Endothelial cell of umbilical vein (primary cell): ENCODE data around the gene ORM2.

Experiments
- CTCF ChIP-seq, 2 donors: IDR thresholded peaks; 1 replicate in 1 of 2; 2 replicates in 1 of 2; pipeline ENCODE4 v1.5.1; 2011; ENCODE audit warnings: low read length in 2 of 2, mild to moderate bottlenecking in 2 of 2, moderate library complexity in 2 of 2, control low read depth in 1 of 2, inconsistent platforms in 1 of 2, low read depth in 1 of 2; ENCODE audit not compliant: insufficient read depth in 1 of 2; ENCODE audit errors: extremely low read depth in 1 of 2
- EZH2 ChIP-seq: IDR thresholded peaks from 2 replicates; pipeline ENCODE4 v1.6.1; 2012; ENCODE audit warnings: borderline replicate concordance, low read depth, mild to moderate bottlenecking, moderate library complexity, low read length, inconsistent platforms; ENCODE audit not compliant: severe bottlenecking
- JUN ChIP-seq: IDR thresholded peaks from 2 replicates; pipeline ENCODE4 v1.6.1; 2011; ENCODE audit warnings: borderline replicate concordance, low read depth; ENCODE audit not compliant: insufficient read length, insufficient read depth
- MAX ChIP-seq: IDR thresholded peaks from 2 replicates; pipeline ENCODE4 v1.6.1; 2011; ENCODE audit not compliant: insufficient read depth, insufficient read length
- POLR2A ChIP-seq: IDR thresholded peaks from 2 replicates; pipeline ENCODE4 v1.6.1; 2012; ENCODE audit warnings: low read depth, mild to moderate bottlenecking, control low read depth, low read length
- POLR2AphosphoS5 ChIP-seq: IDR thresholded peaks from 2 replicates; pipeline ENCODE4 v1.6.1; 2012; ENCODE audit warnings: low read depth, mild to moderate bottlenecking, control low read depth, low read length, moderate library complexity; ENCODE audit not compliant: insufficient read depth

GRCh38 chr9:114303977-114304376 lies 25.7 kb upstream of the ORM2 start:
- TF ChIP-seq CTCF (IDR thresholded peaks at IDR 0.05; ENCODE audit: extremely low read depth in 1 of 2, insufficient read depth in 1 of 2, low read depth in 1 of 2, low read length in 2 of 2) (no peak), POLR2A (no peak), EZH2 (no peak), JUN (no peak), POLR2AphosphoS5 (no peak), MAX (no peak)
